Measurements from ENCODE around the gene PDHX.

GRCh38 chr11:35035894-35036408 lies 119.5 kb downstream of the PDHX start:
- TF ChIP-seq PATZ1 (CRISPR knock-in tag; IDR thresholded peaks at IDR 0.05; ENCODE audit: borderline replicate concordance) (no peak), ZFP3 (CRISPR knock-in tag; IDR thresholded peaks at IDR 0.05) (peak; percentile 63; the same call in 1 of the 2 replicates), ZFP30 (CRISPR knock-in tag; IDR thresholded peaks at IDR 0.05) (no peak), TSHZ2 (CRISPR knock-in tag; IDR thresholded peaks at IDR 0.05) (no peak), ARNTL (CRISPR knock-in tag; IDR thresholded peaks at IDR 0.05; ENCODE audit: borderline replicate concordance, low read depth) (no peak), ISL1 (CRISPR knock-in tag; IDR thresholded peaks at IDR 0.05) (no peak), RARB (CRISPR knock-in tag; IDR thresholded peaks at IDR 0.05) (no peak), POU6F1 (CRISPR knock-in tag; IDR thresholded peaks at IDR 0.05; ENCODE audit: borderline replicate concordance, low read depth) (0 out of 2 replicates have a peak, but pooled peaks have one; percentile 14), PPARA (CRISPR knock-in tag; IDR thresholded peaks at IDR 0.05; ENCODE audit: borderline replicate concordance) (no peak), SNAI2 (CRISPR knock-in tag; IDR thresholded peaks at IDR 0.05) (no peak), OSR1 (CRISPR knock-in tag; IDR thresholded peaks at IDR 0.05) (no peak; the same call in 1 of the 2 replicates), CREB5 (CRISPR knock-in tag; IDR thresholded peaks at IDR 0.05; ENCODE audit: low read depth) (no peak), ZNF8 (CRISPR knock-in tag; IDR thresholded peaks at IDR 0.05) (no peak), ZC3H10 (CRISPR knock-in tag; IDR thresholded peaks at IDR 0.05) (peak; percentile 65)
